ENCODE data around the gene SLF1.

The SLF1 gene

DNA sequence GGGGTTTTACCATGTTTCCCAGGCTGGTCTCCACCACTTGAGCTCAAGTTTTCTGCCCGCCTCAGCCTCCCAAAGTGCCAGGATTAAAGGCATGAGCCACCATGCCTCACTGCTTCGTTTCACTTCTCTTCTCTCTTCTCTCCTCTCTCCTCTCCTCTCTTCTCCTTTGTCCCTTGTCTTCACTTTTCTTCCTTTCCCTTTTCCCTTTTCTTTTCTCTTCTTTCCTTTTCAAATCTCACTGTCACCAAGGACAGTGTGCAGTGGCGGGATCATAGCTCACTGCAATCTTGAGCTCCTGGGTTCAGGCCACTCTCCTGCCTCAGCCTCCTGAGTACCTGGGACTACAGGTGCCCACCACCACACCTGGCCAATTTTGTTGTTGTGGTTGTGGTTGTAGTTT lies 49.5 kb downstream of the SLF1 start:
- no peak for DNase-seq

DNA sequence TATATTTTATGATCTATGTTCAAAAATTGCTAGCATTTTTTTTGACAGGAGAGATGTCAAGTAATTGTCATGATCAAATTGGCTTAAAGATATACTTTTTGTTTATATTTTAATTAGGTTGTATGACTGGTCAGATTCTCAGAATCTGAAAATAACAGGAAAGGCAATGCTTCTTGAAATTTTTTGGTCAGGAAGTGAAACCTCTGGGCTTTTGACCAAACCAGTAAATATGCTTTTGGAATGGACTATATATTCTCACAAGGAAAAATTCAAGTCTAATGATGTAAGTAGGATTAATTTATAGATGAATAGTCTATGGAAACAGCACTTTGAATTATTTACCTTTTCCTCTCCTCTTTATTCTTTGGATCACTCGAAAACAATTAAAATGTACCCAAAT lies 52.3 kb downstream of the SLF1 start:
- DNase-seq = no peak

DNA sequence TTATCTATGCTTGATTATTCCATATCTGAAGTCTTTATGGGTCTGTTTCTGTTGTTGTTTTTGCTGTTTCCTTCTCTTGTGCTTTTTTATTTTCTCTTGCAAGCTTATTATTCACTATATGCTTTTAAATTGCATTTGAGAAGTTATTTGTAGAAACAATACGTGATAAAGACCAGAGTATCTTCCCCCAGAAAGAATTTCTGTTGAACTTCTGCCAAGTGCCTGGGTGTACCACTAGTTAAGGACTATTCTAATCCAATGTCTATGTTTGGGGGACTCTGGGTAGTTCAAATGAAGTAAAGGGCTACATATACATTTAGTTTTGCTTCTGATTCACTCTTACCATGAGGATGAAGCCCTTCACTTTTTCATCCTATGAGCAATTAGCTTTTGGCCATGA lies 54.3 kb downstream of the SLF1 start:
- DNase-seq = no peak

DNA sequence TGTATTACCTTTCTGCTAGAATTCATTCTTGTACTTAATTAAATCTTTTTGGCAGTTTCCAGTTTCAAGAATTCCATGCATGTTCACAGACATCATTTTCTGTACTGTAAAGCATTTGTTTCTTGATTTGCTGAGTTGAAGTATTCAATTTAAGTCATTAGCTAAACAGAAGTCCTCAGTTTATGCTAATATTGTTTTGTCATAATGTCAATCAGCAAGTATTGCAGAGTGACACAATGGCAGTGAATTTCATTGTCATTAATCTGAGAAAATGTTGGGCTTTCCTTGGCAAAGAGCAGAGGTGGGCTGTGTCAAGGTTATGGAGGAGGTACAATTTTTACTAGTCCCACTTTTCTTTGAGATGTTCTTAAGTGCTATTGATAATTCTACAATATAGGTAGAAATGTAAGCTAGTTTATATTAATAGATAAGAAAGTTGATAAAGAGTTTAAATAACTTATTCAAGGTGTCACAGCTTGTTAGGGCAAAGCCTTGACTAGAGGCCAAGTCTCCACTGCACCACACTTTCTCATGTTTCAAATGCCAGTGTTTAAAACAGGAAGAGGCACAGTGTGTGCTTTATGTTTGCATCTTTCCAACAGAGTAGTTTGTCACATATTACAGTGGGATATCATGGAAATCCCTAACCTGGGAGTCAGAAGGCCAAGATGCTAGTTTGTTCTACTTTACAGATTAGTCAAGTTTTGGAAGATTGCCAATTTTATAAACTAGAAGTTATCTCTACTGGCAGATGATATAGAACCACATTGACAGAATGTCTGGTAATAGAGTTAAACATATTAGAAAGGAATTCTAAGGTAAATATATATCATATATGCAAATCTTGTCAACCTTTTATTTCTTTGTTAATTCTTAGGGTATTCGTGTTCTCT lies 56.3 kb downstream of the SLF1 start:
- DNase-seq = no peak

DNA sequence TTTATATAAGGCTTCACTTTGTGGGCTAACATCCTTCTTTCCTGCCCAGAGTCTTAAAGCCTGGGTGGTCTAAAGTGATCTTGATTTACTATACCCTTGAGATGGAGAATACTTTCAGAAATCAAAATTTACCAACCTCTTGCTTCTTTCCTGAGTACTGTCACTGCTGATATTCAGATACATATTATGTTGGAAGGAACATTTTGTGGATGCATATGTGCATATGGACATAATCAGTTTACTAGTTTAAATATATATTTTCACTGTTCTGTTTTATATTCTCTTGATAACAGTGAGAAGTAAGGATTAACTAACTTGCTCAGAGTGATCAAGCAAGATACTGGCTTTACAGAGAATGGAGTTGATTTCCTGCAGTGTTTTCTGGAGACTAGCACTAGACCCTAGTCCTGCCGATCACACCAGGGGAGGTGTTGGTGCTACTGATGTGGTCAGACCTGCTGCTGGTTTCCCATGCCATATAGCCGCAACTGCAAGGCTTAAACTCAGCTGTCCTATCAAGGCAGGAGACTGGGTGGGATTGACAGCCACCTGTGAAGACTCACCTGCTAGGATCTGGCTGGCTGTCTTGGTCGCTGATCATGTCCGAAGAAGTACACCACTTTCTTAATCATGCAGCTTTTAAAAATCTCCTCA lies 57.6 kb downstream of the SLF1 start:
- no peak for DNase-seq

DNA sequence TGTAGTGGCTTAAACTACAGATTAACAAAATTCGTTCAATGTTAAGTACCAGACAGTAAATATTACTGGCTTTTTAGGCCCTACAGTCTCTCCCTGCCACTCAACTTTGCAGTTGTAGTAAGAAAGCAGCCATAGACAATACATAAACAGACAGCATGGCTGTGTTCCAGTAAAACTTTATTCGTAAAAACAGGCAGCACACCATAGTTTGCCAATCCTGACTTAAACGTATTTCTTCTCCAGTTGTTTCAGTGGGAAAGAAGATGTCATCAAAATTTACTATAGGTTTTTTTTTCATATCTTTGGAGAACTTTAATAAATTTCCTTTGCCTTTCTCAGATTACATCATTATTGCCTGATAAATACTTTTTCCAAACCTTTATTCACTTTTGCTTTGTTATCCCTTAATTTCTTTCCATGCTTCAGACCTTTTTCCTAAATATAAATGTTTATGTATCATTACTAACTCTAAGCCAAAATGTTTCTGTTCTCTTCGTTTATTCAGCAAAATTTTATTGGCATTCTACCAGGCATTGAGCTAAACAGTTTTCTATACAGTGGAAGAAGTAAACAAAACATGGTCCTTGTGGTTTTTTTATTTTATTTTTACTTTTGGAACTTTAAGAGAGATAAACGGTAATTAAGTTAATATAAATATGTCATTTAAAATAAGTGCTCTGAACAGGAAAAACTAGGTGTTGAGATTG lies 64.5 kb downstream of the SLF1 start:
- DNase-seq = no peak

DNA sequence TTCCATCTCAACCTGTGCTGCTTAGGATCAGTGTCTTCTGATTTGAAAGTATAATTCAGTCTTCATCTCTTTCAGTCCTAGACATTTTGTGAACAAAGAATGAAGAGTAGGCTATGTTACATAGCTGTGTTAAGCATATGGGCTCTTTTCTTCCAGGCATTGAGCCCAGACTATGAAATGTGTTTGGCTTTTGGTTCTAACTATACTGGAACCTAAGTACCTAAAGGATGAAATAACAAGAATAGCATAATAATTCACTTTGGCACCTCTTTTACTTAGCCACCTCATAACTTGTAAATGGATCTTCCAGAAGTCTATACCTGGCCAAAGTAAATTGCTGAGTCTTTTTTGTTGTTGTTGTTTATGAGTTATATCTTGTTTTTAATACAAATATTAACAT lies 71.4 kb downstream of the SLF1 start:
- no peak for DNase-seq

DNA sequence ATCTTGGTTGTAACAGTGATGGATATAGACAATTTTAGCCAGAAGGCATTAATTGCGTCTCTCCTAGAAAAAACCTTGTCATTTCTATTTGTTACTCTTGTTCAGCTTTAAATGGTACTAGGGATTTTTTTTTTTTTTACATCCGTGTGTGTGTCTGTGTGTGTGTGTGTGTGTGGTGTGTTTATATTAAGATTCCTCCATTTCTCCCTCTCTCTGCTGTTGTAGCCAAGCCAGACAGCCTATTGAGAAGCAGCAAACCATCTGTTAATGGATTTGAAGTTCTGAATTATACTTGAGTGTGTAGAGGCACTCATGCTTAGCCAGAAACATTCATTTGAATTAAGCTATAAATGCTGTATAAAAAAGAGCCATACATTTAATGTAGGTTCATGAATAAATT lies 72.3 kb downstream of the SLF1 start:
- DNase-seq = no peak

DNA sequence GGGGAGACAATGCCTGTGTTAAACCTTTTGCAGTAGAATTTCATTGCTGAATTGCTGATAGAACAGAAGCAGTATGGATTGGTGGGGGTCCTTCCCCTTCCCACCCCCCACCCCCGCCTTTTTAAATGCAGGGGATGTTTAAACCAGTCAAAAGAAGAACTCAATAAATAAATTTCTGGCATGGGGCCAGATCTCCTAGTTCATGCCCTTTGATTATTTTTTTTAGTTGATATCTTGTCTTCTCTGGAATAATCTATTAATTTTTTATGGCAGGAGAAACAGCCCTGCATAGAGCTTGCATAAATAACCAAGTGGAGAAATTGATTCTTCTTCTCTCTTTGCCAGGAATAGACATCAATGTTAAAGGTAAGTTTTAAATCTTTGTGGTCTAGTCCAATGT lies 72.8 kb downstream of the SLF1 start:
- DNase-seq = no peak

DNA sequence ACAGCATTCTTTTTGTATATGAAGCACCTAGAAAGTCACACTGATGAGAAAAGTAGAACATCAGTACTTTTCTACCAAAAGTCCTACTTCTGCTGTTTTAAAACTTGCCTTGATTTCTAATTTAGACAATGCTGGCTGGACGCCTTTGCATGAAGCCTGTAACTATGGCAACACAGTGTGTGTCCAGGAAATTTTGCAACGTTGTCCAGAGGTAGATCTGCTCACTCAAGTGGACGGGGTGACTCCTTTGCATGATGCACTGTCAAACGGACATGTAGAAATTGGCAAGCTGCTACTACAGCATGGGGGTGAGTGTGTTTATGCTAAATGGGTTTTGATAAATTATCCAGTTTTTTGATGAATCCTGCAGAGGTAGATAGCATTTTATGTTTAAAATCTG lies 73.5 kb downstream of the SLF1 start:
- peak; percentile 79 for DNase-seq

DNA sequence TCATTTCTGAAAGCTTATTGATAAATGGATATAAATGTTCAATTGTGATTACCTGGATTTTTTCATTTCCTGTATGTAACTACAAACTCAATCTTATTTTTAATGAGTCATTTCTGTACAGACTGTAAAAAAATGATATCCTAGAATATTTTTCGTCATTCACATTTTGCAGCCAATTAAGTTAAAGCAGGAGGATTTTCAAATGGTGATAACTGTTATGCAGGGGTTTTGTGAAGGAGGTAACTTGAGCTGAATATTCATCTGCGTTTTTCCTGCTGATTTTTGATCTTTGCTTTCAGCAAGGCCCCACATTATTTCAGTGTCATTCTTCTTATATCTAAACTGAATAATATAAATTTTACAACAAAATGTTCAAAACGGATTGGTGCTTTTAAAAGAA lies 74.1 kb downstream of the SLF1 start:
- no peak for DNase-seq

DNA sequence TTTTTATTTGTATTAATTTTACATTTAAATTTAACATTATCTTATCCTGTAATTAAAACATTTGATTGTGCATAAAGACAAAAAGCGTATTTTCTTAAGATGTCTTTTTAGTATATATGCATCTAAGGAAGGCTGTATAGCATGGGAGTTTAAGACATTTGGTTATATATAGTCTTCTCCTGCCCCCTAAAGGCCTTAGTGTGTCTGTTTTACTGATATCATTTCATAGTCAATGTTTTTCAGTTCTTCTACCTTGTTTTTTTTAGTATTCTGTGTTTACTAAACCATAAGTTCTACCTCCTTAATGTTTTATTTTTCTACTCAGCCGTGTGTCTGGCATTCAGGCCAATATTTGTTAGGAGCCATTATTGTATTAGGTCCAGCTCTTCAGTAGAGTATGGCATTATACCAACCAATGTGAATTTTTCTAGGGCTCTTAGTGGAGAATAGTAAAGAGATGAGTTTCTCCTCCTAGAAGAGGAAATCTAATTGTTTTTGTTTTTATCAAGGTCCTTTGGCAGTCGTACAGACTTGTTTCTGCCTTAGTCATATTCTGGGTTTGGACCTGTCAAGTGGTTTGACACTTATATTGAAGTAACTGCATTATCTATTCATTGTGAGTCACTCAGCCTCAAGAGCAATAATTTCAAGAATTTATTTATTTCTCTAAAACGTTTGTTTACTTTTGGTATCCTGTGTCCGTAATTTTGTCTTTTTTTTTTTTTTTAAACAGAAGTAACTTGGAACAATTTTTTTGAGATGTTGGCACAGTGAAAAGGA lies 74.8 kb downstream of the SLF1 start:
- peak; percentile 29 for DNase-seq

DNA sequence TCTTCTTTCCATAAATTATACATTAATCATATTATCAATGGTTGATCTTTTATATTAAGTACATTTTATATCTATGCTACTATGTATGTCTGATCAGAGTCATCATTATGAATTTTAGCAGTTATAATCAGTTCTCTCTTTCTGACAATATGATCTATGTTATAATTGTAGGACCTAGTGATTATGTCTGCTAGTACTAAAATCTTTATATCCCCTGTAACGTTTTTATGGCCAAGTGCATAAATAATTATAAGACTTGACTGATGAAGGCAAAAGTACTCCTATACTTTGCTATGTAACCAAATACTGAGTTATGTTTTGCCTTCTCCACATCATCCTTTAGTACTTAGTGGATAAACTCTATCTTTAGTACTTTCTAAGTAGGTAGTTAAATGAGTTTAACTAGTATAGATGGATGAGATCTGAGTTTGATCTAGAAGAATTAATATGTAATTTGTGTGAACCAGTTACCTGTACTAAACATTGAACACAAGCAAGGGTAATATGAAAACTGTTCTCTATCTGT lies 75.4 kb downstream of the SLF1 start:
- DNase-seq = no peak

DNA sequence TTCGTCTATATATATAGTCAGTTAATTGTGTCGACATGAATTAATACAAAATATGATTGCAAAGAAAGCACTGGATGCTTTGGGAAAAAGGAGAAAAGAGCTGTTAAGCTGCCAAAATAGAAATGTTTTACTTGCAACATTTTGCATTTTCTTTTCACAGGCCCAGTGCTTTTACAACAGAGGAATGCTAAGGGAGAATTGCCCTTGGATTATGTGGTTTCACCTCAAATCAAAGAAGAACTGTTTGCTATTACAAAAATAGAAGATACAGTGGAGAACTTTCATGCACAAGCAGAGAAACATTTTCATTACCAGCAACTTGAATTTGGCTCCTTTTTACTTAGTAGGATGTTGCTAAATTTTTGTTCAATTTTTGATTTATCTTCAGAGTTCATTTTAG lies 76.2 kb downstream of the SLF1 start:
- no peak for DNase-seq

DNA sequence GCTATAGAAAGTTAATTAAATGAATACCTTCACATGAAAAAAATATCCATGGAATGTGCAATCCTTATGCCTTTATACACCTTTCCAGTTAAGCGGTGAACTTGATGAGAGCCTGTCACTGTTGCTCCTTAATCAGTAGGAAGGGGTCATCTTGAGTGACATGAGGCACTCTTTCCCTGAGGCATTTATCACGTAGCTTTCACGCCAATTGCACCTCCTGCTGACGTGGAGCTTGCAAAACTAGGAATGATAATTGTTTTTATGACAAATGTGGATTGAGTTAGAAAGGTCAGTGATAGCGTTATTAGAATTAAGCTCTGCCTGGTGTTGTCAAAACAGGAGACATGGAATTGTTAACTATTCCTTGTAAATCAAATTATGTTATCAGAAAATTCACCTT lies 79.7 kb downstream of the SLF1 start:
- no peak for DNase-seq

DNA sequence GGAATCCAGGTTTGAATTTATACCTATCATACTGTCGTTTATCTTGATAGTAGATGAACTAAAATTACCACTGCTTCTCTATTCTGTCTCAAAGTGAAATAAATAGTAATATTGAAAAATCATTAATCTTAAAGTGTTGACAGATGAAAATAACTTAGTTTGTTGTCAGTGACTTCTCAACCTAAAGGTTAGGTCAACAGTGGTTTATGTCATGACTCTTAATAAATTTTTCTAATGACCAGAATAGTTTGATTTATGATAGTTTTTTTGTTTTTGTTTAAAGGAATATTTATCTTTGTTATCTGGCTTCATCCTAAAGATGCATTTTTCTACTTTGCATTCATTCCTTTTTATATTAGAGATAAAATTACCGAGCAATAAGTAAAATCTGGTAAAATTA lies 81.1 kb downstream of the SLF1 start:
- DNase-seq = no peak

DNA sequence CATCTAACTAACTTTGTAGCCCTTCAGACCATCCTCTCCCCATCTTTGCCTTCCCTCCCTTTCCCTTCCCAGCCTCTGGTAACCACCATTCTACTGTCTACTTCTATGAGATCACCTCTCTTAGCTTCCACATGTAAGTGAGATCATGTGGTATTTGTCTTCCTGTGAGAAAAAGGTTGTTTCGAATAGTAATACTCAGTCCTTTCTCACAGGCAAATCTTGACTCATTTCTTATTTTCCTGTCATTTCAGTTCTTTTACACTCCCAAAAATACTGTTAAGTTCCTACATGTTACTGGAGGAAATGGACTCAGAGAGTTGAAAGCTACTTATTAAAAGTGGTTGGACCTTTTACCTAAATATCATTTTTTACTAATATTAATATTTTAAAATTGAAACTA lies 82.1 kb downstream of the SLF1 start:
- no peak for DNase-seq

DNA sequence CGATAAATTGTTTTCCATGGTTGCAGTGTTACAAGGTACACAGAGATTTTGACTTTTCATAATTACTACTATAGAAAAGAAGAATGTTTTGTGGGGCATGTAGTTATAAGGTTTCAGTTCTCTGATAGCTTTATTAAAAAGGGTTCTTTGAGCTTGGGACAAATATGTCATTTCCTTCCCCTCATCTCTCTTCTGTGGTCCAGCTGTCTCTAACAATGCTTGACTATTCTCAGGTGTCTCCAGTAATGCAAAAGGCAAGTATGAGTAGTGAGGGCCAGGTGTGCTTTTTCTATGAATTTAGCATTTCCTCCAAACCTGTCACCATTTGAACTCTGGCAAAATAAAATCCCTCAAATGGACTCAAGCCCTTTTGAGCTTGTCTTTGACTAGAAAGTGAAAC lies 84.3 kb downstream of the SLF1 start:
- DNase-seq = no peak

DNA sequence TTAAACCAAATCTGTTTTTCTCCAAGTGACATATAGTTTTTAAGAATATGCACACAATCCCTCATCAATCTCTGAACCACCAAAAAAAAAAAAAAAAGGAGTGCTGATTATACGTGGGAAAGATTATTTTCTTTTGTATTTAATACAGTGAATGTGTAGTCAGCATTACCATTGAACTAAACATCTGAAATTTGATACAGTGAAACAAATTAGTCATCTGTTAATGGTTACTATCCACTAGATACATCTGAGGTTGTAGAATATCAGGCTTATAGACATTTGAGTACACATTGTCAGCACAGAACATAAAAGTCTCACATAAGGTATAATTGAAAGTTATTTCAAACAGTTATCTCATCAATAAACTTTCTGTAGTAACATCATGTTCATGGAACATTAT lies 87.0 kb downstream of the SLF1 start:
- DNase-seq = no peak

DNA sequence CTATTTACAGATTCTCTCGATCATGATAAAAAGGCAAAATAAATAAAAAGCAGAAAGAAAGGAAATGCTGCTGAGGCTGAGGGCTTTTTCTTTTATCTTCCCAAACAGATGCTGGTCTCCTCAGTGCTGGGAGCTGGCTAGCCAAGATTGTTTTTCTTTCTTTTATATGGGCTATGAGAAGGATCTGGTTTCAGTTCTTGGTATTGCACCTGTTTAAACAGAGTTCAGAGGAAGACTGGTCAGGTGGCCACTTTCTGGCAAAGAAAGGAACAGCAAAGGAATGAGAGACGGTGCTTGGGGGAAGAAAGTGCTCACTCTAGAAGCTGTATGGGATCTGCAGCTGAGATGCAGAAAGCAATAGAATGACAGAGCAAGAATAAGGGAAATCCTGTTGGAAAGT lies 88.9 kb downstream of the SLF1 start:
- DNase-seq = no peak

DNA sequence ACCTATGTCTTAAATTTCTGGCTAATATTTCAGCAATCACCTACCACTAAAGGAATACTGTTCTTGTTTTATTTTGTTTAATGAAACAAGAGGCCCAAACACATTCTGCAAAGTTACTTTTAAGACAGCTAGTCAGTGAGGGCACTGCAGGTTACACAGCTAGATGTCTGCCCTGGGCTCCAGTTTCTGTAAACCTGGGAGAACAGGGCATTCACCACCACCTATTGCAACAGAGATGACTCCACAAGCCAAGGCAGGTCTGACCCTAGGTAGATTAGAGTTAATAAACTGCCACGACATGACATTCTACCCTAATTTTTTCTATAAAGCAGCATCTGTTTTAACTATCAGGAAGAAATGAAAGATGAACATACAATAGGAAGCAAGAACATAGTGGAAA lies 90.8 kb downstream of the SLF1 start:
- DNase-seq = no peak

DNA sequence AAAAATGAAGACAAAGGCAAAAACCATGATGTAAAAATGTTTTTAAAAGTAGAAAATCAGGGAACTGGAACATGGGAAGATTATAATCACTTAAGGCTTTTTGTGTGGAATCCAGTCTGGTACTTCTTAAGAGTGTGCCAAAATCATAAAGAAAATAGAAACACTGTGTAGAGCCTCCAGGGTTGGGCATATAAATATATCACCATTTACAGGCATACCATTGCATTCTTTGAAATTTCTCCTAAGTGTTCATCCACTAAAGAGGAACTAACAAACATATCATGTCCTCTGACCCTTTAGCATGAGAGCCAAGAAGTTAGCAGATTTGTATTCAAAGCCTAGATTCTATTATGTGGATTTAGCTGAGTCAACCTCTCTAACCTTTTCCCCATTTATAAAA lies 93.3 kb downstream of the SLF1 start:
- DNase-seq = no peak

DNA sequence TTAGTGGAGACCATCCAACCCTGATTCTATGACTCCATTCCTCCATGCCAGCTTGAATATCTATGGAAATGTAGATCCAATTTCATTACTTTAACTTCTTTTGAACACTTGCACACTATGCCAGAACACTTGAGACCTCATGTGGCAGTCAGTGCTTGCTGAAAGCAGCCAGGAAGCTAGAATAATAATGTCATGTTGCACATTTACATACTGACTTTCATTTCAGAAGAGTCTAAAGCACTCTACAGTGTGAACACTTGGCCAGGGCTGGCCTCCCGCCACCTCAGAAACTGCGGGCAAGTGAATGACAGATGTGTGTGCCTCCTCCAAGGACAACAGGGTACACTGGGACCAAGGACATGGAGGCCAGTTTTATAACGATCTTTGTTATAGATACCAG lies 97.3 kb downstream of the SLF1 start:
- DNase-seq = no peak
